SK-N-DZ (cell line): Measurements from ENCODE around the gene TMEM131.

Experiments
- DNase-seq: peaks from one replicate; pipeline ENCODE4 v3.0.0-alpha.2; 2015; ENCODE audit warnings: low spot score

TMEM131 gene

GRCh38 chr2:97992836-97993825, 2.6 kb downstream of the TMEM131 start:
- DNase-seq, result no peak

DNA sequence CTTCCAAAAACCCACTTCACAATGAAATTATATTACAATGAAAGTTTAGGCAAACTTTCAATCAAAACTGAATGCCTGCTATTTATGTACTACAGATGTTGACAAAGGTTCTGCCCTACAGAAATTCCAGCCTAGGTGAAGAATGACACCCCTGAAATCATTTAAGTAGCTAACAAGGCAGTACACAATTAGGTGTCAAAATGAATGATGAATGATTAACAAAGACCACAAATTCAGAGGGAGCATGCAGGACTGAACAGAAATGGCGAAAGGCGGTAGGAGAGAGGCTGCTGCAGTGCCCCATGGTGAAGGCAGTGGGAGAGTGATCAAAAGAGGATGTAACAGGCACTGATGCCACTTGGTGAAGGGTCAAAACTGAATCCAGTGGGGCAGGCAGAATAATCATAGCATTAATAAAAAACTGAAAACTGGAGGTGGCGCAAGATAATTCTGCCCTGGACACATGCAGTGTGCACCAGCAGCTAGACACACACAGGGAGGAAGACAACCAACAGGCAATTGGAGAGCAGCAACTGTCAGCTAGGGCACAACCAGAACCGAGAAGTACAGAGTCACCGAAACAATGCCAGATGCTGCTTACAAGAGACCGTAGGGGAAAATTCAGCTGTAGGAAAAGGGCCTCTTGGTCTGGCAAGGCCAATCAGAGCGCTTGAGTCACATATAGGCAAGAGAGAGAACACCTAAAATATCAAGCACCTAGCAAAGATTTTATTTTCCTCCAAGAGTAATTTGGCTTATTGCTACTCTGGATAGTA, 4.5 kb downstream of the TMEM131 start:
- DNase-seq, result no peak

- DNase-seq, result no peak
These were observed 7.0 kb downstream of the TMEM131 start for GRCh38 chr2:97988722-97989121.

DNA sequence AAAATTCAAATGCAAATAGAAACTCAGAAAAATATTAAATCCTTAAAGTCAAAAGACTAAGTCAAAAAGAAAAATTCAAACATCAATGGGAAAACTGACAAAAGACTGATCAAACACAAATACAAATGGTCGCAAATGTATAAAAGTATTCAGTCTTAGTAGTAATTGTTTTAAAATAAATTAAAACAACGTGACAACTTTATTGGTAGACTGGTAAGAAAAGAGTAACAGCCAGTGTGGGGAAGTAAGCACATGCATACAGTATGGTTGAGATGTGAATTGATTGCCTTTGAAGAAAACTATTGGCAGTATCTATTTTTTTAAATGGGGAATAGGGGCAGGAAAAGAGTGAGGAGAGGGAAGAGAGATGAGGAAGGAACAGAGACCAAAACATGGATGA, 9.8 kb downstream of the TMEM131 start:
- no peak for DNase-seq

GRCh38 chr2:97983698-97984097, 12.1 kb downstream of the TMEM131 start:
- no peak for DNase-seq

GRCh38 chr2:97983134-97983533, 12.6 kb downstream of the TMEM131 start:
- DNase-seq, result no peak

DNA sequence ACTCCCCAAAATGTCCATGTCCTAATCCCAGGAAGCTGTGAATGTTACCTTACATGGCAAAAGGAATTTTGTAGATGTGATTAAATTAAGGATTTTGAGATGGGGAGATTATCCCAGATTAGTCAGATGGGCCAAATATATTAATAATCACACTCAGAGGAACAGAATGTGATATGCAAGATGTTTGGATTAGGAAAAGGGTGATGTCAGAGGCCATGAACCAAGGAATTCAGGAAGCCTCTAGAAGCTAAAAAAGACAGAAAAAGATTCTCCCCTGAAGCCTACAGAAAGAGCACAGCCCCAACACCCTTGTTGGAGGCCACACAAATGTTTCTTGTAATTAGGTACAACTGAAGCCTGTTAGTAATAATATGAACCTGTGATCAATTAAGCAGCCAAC, 13.1 kb downstream of the TMEM131 start:
- no peak for DNase-seq

- DNase-seq, result no peak
These were observed 13.8 kb downstream of the TMEM131 start for GRCh38 chr2:97981961-97982360.

- no peak for DNase-seq
These were observed 15.8 kb downstream of the TMEM131 start for GRCh38 chr2:97979904-97980303.

GRCh38 chr2:97974471-97974870, 21.3 kb downstream of the TMEM131 start:
- no peak for DNase-seq

- no peak for DNase-seq
These were observed 25.3 kb downstream of the TMEM131 start for GRCh38 chr2:97970293-97971060.

GRCh38 chr2:97969081-97970067, 26.4 kb downstream of the TMEM131 start:
- no peak for DNase-seq

- no peak for DNase-seq
These were observed 27.7 kb downstream of the TMEM131 start for GRCh38 chr2:97967931-97968627.

DNA sequence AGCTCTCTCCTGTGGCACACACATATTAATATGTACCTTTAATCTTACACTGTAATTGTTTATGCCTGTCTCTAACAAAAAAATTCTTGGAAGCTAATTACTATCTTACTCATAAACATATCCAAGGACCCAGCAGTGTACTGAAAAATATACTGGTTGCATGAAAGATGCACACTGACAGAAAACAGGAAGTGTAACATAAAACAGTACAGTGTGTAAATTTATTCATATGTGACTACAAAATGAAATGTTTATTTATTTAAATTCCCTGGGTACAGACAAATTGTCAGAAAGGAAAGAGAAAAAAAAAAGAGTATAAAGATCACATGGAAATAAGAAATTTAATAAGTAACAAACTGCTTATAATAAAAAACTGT, 28.5 kb downstream of the TMEM131 start:
- no peak for DNase-seq

GRCh38 chr2:97966545-97967215, 29.1 kb downstream of the TMEM131 start:
- no peak for DNase-seq

GRCh38 chr2:97965116-97965515, 30.6 kb downstream of the TMEM131 start:
- no peak for DNase-seq

DNA sequence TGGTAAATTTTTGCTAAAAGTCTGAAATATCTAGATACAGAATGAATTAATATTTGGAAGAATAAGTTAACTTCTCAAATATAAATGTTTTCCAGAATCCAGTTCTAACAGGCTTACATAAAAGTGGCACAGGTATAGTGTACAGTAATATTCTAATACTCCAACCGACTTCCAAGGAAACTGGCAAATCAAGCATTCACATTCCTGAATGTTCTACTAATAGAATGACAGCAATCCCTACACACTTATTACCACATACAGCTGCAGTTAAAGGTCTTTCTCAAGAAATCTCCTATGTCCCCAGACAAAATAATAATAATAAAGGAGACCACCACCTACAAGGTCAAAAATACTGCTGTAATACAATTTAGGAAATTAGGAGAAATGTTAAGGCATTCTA, 31.9 kb downstream of the TMEM131 start:
- DNase-seq, result no peak

GRCh38 chr2:97963079-97963406, 32.7 kb downstream of the TMEM131 start:
- no peak for DNase-seq

GRCh38 chr2:97961534-97961933, 34.2 kb downstream of the TMEM131 start:
- no peak for DNase-seq

GRCh38 chr2:97958184-97958583, 37.6 kb downstream of the TMEM131 start:
- no peak for DNase-seq
